Right forelimb (tissue), 1 donor: ENCODE data around the gene FAM13A.

Experiments used
- DNase-seq: peaks from one replicate; pipeline ENCODE4 v3.0.0-alpha.2; 2018

The FAM13A gene

DNA sequence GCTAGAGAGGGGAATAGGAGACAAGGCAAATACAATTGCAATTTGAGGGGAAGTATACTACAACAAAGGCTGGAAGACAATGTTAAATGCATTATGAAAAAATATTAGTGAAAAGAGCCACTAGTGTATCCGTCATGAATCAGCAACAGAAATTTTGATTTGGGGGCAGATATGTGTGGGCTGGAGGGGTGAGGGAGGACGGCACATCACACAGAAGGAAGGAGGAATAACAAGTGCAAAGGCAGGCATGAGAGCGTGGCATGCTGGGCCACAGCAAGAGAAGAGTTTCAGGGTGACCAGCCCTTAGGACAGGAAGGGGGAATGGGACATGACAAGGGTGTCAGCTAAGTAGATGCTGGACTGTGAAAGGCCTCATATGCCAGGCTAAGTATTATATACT lies 295.6 kb downstream of the FAM13A start:
- no peak for DNase-seq

DNA sequence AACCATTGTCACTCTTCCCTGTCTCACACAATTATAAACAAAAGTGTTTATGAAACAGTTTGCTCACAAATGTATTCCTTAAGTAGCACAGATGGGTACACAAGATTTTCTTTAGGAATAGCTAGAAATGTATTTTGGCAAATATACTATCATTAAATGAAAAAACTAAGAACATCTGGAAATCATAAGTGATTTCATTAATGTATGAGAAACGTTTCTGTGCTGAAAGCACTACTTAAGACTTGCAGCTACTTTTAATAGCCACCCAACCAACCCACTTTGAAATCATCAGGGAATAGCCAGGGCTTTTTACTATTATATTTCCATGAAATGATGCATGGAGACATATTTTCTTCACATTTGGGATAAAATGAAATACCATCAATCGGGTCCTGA lies 297.1 kb downstream of the FAM13A start:
- DNase-seq = no peak

DNA sequence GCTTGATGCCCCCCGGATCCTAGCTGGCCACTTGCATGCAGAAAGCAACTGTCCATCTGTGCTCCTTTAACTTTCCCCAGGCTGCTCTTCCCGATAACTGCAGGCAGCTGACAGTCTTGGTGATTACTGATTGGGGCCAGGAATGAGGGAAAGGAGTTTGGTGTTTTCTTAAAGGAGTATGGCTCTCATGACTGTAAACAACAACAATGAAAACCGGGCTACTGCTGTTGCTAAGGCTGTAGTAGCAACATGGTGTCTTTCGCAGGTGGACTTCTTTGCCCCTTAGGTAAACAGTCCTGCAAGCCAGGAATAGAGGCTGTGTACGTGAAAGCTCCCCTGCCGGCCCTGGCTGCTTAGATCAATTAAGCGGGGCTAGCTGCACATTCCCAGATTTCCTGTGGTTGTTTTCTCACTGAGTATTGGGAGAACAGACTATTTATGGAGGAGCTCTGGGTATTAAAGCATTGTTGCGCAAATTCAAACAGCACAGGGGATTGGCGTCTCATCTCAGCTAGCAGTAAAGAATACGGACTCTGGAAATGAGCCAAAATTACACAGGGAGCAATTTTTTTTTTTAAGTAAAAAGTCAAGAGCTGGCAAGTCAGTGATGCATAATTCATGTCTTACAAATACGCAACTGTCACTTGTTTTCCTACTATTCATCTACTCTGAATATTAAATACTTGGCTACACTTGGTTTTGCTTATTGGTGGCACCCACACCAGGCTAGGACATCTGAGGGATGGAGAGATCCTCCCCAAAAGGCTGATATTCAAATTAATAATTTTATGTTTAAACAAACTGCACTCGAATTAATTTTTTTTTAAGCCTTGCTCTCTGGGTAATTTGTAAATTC lies 297.7 kb downstream of the FAM13A start:
- no peak for DNase-seq

DNA sequence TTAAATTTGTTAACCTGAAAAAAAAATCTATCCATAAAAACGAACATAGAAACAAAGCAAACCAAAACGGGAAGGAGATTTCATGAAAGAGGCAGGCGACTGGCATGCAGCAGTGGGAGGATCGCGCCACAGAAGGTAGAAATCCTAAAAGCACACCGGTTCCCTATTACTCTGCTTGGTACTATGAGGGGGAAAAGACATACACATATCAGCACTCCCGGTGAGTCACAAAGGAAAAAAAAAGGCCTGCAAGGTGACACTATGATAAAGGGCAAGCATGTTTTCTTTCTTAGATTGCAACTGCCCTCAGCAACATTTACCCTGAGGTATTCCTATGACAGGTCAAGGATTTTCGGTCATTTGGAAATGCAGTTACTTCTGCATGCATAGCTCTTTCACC lies 298.7 kb downstream of the FAM13A start:
- DNase-seq = no peak

DNA sequence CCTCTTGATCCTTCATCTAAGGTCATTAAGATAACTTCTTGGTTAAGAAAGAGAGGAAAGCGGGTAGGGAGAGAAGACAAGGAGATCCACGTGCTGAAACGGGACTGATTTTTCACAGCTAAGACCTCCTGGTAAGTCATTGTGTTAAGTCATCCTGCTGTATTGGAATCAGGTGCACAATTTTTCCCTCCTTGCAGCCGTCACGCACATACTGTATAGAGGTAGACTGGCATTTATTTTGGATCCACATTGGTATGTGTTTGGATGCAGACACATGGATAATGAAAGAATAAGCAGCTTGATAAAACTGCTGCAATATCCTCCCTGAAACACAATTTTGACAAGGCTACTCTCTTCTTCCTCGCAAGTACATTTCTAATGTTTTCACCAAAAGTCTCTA lies 299.2 kb downstream of the FAM13A start:
- no peak for DNase-seq

DNA sequence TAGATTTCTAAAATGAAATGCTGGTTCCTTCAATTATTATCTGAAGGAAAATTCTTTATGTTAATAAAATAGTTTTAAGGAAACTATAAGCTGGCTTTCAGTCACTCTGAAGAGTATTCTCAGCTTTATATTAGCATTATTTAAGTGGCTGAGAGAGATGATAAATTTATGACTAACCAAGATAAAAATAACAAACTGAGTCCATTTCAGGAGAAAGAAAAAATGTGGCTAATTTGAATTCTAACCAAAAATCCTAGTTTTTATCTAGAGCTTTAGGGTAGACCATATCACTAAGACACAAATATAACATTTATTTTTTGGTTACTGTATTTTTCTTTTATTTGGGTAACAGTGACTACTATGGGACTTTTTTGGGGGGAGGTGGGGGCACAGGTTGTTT lies 299.9 kb downstream of the FAM13A start:
- no peak for DNase-seq

DNA sequence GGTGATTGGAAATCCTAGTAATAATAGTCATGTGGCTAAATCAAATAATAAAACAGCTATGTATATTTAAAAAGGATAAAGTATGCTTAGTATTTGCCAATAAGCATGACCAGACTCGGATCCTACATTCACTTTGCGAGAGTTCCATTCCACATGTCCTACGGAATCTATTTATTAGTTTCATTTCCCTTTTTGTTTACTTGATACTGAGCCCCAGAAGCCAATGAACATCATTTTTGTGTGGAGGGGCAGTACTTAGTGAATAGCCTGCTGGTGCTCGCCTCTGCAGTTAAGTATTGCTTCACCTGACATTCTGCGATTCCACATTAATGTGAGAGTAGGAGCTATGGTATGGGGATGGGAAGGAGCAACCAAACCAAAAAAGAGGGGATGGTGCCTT lies 300.8 kb downstream of the FAM13A start:
- DNase-seq = no peak

DNA sequence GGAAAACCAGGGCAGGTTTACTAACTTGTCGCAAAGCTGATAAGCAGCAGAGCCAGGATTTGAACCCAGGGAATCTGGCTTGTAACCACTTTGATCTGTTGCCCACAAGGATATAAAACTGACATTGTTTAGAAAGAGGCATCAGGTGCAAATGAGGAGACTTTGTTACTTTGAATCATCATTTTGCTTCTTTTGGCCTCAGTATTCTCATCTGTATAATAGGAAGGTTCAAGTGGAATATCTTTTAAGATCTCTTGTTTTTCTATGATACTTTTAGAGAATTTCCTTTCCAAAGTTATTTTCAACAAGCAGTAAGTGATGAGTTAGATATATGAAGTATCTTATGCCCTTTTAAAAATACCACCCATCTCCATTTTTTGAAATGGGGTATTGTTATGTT lies 301.5 kb downstream of the FAM13A start:
- DNase-seq = no peak

DNA sequence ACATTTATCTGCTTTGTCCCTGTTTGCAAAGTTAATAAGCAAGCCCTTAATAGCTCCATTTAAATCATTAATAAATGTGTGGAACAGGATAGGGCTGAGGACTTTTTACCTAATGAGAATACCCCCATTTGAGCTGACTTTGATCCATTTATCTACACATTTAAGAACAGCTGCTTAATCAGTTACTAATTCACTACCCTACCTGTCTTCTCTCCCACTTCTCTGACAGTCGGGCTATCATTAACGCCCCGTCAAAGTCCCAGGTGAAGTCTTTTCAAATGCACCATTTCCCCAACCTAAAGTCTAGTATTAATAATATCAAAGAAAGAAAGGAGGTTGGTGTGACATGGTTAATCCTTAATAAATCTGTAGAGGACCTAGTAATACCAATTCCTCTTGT lies 302.2 kb downstream of the FAM13A start:
- DNase-seq = no peak

DNA sequence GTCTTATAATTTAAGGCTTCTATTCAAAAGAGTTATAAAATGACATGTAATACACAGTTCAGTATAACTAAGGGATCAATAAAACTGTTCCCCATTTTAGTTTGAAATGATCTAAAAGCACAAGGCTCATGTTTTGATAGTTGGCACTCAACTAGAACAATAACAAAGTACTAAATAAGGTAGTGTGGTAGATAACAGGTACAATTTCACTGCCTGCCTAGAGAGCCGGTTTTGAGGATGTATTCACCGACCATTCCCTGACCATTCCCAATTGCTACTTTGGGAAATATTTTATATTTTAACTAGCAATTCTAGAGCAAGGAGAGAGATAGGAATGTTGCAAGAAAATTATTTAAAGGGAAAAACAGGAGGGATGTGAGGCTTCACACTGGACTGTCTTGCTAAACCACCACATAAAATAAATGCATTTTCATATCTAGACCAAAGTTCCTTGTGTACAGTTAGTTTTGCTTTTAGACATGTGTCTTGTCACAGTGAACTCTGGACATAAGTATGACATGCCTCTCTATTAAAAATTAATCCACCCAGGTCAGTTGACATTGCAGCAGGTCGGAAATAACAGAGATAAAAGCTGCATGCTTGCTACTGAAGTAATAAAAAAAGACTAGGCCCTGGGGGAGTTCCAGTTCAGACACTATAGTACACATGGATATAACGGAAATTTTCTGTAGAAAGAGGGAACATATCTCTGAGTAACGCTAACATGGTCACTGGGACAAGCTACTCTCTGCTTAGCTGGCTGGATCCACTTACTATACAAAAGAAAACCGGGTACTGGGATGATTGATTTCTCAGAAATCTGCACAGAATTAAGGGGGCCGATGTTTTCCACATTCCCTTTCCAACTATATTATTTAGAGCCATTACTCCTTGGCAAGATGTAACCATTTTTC lies 303.1 kb downstream of the FAM13A start:
- no peak for DNase-seq

DNA sequence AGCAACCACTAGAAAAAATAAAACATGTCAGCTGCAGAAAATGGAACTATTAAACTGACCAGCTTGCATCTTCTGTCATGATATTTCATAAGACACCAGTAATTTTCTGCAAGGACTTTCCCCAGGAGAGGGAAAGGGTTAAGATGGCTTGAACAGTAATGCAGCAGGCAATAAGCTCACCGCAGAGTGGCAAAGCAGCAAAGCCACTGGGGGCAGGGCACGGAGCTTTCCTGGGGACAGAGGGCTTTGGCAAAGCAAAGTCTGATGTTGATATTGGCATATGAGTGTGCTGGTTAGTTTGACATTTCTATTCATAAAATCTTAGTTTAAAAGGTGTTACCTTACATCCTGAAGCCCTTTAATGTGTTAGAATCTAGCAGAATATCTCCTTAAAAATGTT lies 304.2 kb downstream of the FAM13A start:
- DNase-seq = no peak

DNA sequence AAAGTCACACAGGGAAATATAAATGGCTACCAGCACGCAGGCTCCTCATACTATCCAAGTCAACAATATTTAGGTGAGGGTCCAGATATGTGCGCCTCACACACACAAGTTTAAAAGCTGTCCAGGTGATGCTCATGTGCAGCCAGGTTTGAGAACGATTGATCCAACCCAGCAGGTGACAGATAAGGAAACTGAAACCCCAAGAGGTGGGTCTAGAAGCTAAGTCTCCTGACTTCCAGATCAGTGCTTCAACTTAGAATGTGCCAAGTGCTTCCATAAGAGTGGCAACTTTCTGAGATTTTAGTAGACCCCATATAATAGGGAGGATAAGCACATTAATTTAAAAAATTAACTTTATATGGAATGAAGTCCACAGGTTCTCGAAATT lies 304.9 kb downstream of the FAM13A start:
- no peak for DNase-seq

DNA sequence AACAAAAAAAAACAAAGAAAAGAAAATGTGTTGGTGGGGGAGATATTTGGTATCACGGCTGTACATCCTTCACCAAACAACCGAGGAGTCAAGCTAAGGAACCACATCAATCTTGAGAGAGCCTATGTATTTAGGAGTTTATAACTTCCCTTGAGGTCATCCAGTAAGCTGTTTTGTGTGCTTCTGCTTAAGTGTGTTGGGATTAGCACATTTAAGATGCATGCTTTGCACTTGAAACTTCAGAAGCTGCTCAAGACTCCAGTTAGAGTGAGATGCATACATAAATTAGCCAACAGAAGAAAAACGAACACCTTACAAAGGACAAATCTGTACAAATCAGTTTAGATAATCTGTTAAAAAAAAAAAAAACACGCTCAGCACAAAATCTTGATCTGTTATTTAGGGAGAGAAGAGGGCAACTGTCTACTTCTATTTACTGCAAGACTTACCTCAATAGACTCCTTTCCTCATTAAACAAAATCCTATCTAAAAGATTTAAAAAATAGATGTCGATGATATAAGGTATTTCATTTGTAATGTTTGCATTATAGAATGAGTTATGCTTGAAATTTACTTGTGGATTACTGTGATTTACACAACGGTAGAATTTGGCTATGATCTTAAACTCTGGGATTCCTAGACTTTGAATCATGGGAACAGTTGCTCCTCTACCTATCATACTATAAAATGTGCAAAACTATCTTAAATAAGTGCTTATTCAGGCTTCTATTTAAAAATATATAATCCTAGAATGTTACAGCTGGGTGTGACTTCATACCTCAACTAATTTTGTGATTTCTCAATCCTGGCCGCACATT lies 305.5 kb downstream of the FAM13A start:
- no peak for DNase-seq

DNA sequence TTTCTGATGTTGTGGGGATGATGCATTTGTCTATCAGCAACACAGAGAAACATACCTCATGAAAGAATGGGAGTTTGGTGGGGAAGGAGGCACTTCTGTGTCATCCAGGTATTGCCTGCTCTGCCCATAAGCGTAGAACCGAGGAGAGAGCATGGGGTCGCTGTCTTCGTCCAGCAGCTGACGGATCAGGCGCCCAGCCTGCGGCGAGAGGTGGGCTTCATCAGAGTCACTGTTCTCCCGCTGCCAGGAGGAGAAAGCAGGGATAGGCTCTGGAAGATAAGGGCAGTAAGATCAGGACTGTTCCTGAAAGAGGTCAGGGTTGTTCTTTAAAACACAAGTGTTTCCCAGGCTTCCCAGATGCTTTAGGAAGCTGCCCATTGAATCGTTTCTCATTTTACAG lies 306.6 kb downstream of the FAM13A start:
- no peak for DNase-seq

DNA sequence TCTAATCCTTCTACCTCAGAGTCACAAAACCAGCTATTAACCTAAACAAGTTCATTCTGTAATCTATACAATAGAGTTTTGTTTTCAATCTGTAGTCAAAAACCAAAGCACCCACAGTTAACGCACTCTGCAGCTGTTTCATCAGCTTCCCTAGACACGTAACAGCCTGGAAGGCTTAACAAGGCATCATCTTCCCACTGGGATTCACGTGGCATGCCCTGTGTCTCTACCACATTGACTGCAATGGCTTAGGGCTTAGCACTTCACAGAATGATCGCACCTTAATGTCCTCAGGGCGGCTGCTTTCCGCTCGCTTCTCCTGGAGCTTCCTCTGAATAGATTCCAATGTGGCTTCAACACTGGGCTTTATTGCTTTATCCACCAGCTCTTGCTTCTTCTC lies 309.6 kb downstream of the FAM13A start:
- DNase-seq = no peak

DNA sequence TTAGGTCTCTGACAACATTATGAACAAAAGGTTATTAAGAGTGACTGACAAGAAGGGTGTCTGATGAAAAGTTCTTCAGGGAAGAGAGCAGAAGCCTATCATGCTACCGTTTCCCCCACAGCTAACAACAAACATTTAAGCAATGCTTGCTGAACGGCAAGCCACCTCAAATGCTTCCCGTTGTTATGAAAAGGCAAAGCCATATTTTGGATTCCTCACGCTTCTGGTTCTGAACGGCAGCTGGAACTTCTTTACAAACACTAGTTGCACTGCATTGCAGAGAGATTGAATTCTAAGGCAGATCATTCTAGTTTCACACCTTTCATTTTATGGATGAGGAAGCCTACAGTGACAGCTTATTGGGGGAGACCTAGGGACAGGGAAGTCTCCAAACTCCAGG lies 310.8 kb downstream of the FAM13A start:
- DNase-seq = no peak

DNA sequence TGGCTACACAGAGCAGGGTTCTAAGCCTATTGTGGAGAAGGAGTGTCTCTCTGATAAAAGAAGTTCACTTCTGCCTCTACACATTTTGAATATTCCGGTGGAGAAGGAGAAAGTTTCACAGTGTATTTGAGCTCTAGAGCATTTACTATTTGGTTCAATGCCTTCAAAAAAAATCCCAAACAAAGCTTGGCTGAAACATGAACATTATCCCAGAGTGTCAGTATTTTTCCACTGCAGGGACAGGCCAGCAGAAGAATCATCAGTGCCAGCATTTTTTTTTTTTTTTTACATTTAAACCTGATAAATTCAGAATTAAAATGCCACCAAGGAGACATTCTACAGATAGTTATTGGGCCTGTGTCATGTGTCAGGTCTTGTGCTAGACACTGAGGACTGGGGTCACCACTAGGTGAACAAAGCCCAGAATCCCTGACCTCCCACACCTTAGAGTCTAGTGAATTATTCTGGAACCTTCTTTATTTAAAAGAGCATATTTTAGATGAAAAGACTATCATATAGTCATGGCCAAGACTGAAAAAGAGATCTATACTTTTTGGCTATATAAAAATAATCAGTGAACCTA lies 311.3 kb downstream of the FAM13A start:
- DNase-seq = no peak

DNA sequence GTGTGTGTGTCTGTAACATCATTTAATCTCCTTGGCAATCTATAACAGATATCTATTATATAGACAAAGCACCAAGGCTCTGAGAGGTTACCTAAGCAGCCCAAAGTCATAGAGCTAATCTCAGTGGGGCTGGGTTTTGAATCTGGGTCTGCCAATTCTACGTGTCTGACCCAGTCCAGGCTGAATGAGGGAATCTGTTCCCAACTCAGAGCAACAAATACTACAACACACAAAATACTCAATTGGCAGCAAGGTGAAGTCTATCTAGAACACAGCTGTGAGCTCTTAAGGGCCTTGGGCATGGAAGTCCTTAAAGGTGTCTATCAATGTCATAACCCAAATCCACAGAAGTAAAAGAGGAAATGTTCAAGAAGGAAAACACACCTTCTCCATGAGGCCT lies 311.8 kb downstream of the FAM13A start:
- DNase-seq = no peak

DNA sequence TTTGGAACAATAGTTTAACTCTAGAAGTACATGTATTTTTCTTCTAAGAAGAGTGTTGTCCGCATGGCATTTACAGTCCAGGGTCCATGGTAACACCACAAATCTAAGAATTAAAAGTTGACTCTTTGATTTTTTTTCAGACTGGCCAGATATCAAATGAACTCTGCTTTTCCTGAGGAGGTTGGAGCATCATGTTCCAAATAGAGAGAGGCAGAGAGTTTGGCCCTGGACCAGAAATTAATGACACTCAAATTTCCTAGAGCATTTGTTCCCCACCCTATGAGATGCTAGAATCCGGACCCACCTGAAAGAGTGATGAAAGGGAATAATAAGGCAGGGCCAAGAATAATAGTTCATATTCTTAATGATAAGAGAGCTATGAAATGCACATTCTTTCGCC lies 312.4 kb downstream of the FAM13A start:
- DNase-seq = no peak

DNA sequence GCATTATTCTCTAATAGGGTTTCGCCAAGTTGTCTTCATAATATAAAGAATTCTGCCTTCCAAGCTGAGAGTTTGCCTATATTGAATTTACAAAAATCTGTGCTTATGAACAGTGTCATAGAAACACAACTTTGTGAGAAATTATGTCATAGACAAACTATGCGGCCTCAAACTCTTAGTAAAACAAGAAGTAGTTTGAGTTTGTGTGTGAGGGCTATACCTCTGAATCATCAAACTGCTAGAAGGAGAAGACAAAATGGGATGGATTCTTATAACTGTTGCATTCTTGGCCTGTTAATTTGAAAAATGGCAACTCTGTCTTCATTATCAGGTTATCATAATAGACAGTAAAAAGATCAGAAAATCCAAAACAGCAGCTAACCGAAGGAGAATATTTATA lies 313.3 kb downstream of the FAM13A start:
- no peak for DNase-seq

DNA sequence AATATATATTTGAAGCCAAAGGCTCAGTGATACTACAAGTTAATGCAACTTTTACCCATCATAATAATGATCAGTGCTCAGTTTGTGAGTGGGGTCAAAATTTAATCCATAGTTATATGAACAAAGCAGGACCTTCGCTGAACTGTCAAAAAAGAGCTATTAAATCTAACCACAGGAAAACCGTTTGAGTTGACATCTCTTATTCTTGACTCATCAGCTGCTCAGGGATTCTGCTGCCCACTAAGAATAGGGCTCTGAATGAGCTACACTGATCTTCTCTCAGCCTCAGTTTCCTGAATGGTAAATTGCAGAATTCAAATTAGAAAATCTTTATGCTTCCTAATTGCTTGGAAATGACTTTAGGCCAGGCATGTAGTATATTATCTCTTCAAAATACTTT lies 314.4 kb downstream of the FAM13A start:
- DNase-seq = no peak

DNA sequence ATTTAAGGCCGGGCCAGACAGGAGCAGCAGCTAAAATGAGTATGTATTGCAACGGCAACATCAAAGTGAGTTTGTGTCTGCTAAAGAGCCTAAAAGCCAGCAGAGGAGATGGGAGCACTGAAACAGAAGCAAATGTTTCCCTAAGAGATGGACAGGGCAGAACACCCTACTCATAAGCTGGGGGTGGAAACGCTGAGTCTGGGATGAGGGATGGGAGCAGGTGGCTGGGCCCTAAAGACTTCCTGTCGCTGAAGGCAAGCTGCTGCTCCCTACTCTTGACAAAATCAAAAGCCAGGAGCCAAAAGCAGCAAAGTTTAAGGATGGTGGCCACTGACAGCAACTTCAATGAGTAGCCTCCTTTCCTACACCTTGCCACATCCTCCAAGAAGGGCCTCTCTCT lies 318.8 kb downstream of the FAM13A start:
- DNase-seq = no peak
